ENCODE data around the gene MARCHF10. TPM values are rescaled to one million over a fixed set of nuclear protein-coding genes. Genes with fewer than 3 reads are reported as not detected.

MARCHF10 gene
- total RNA-seq, 4 donors from 2014 or later, result 0.19 TPM; not detected in 3

- ATAC-seq, result no peak
- no peak overlapping the region for H3K4me3 ChIP-seq
- no peak for TF ChIP-seq POLR2AphosphoS5 (IDR thresholded peaks at IDR 0.05)
- no peak for TF ChIP-seq POLR2A (IDR thresholded peaks at IDR 0.05)
- TF ChIP-seq EP300 (IDR thresholded peaks at IDR 0.05), result no peak
- TF ChIP-seq CTCF (IDR thresholded peaks at IDR 0.05), result no peak
- no peaks in the 10 kb centered on the region for H3K36me3 ChIP-seq
- H3K9me3 ChIP-seq, result no peaks in the 10 kb centered on the region
- no peak overlapping the region for H3K27ac ChIP-seq
- peaks cover 0 to 16% (median 4%) of the 10 kb centered on the region in 3 donors for H3K4me1 ChIP-seq
- WGBS, 2 donors (ENCODE audit: low coverage in 1 of 2), result 78 to 85% methylated on average over 7 of the region's 11 CpGs
- no peaks in the 10 kb centered on the region for H3K27me3 ChIP-seq
Measured at GRCh38 chr17:62822080-62822904, 14.2 kb upstream of the MARCHF10 start.

GRCh38 chr17:62821189-62822079, 13.3 kb upstream of the MARCHF10 start:
- no peak for TF ChIP-seq POLR2A (IDR thresholded peaks at IDR 0.05)
- TF ChIP-seq POLR2AphosphoS5 (IDR thresholded peaks at IDR 0.05), result no peak
- TF ChIP-seq EP300 (IDR thresholded peaks at IDR 0.05), result no peak
- no peak for ATAC-seq
- Histone ChIP-seq H3K4me3 (no peak overlapping the region), H3K27ac (no peak overlapping the region), H3K36me3 (no peaks in the 10 kb centered on the region), H3K9me3 (no peaks in the 10 kb centered on the region), H3K27me3 (no peaks in the 10 kb centered on the region), H3K4me1 (peaks cover 0 to 16% (median 4%) of the 10 kb centered on the region in 3 donors)
- WGBS, 2 donors (ENCODE audit: low coverage in 1 of 2), result 82 to 88% methylated on average over 13 to 14 of the region's 15 CpGs

GRCh38 chr17:62819511-62820221, 11.6 kb upstream of the MARCHF10 start:
- Histone ChIP-seq H3K27me3 (no peaks in the 10 kb centered on the region), H3K4me1 (peaks cover 0 to 16% (median 4%) of the 10 kb centered on the region in 3 donors), H3K9me3 (no peaks in the 10 kb centered on the region), H3K4me3 (no peak overlapping the region), H3K27ac (peak overlapping the region in 3 of 4 donors; percentile 8 to 53 (median 35)), H3K36me3 (no peaks in the 10 kb centered on the region)
- 11 to 13% methylated on average over 7 to 10 of the region's 12 CpGs for WGBS, 2 donors (ENCODE audit: low coverage in 1 of 2)
- ATAC-seq, result peak; percentile 94
- peak; percentile 85 for TF ChIP-seq POLR2AphosphoS5 (IDR thresholded peaks at IDR 0.05)
- peak in 1 of 4 experiments; percentile 10 for TF ChIP-seq CTCF (IDR thresholded peaks at IDR 0.05)
- no peak for TF ChIP-seq POLR2A (IDR thresholded peaks at IDR 0.05)

GRCh38 chr17:62818526-62818925, 10.4 kb upstream of the MARCHF10 start:
- TF ChIP-seq EP300 (IDR thresholded peaks at IDR 0.05) (no peak), POLR2A (IDR thresholded peaks at IDR 0.05) (no peak), CTCF (IDR thresholded peaks at IDR 0.05) (no peak), POLR2AphosphoS5 (IDR thresholded peaks at IDR 0.05) (no peak)
- 88 to 97% methylated on average over 4 to 7 of the region's 7 CpGs for WGBS, 2 donors (ENCODE audit: low coverage in 1 of 2)
- H3K36me3 ChIP-seq, result no peaks in the 10 kb centered on the region
- no peak overlapping the region for H3K27ac ChIP-seq
- H3K27me3 ChIP-seq, result no peaks in the 10 kb centered on the region
- peaks cover 0 to 16% (median 4%) of the 10 kb centered on the region in 3 donors for H3K4me1 ChIP-seq
- peaks cover 0 to 7% (median 0%) of the 10 kb centered on the region in 3 donors for H3K9me3 ChIP-seq
- ATAC-seq, result no peak
- no peak overlapping the region for H3K4me3 ChIP-seq
